ENCODE results near the gene IQCB1.
"Not testable (repeated sequence)": the region's sequence is repeated elsewhere in the genome, so short reads cannot be mapped to it uniquely, and the experiment has no call there.

DNA sequence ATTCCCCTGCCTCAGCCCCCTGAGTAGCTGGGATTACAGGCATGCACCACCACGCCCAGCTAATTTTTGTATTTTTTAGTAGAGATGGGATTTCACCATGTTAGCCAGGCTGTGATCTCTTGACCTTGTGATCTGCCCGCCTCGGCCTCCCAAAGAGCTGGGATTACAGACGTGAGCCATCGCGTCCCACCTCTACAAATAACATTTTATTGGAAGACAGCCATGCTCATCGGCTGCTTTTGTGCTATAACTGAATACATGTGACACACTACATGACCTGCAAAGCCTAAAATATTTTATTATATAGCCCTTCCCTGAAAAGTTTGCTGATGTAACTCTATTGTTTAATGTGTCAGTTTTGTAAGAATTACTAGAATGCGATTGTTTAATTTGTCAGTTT lies 52.1 kb downstream of the IQCB1 start:
- not testable (repeated sequence) for TF ChIP-seq ETV6 (conservative IDR thresholded peaks at IDR 0.05 in 1 of 2, IDR thresholded peaks at IDR 0.05 in 1 of 2; ENCODE audit: borderline replicate concordance in 1 of 2, low read depth in 1 of 2); CREM (IDR thresholded peaks at IDR 0.05; ENCODE audit: low read depth); ZNF274 (IDR thresholded peaks at IDR 0.05; ENCODE audit: insufficient read depth, insufficient read length); BCL11A (IDR thresholded peaks at IDR 0.05; ENCODE audit: low read depth, low read length); SUPT20H (IDR thresholded peaks at IDR 0.05; ENCODE audit: borderline replicate concordance, control insufficient read depth, low read depth, low read length); SMAD5 (IDR thresholded peaks at IDR 0.05; ENCODE audit: low read depth)
- TF ChIP-seq, protein P1, sequence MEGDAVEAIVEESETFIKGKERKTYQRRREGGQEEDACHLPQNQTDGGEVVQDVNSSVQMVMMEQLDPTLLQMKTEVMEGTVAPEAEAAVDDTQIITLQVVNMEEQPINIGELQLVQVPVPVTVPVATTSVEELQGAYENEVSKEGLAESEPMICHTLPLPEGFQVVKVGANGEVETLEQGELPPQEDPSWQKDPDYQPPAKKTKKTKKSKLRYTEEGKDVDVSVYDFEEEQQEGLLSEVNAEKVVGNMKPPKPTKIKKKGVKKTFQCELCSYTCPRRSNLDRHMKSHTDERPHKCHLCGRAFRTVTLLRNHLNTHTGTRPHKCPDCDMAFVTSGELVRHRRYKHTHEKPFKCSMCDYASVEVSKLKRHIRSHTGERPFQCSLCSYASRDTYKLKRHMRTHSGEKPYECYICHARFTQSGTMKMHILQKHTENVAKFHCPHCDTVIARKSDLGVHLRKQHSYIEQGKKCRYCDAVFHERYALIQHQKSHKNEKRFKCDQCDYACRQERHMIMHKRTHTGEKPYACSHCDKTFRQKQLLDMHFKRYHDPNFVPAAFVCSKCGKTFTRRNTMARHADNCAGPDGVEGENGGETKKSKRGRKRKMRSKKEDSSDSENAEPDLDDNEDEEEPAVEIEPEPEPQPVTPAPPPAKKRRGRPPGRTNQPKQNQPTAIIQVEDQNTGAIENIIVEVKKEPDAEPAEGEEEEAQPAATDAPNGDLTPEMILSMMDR (IDR thresholded peaks at IDR 0.05 in 2 of 3, conservative IDR thresholded peaks at IDR 0.05 in 1 of 3; ENCODE audit: control insufficient read depth in 2 of 3, extremely low read depth in 1 of 3, insufficient read depth in 1 of 3, low read depth in 3 of 3, low read length in 3 of 3): not testable (repeated sequence)
- TF ChIP-seq, protein P2, sequence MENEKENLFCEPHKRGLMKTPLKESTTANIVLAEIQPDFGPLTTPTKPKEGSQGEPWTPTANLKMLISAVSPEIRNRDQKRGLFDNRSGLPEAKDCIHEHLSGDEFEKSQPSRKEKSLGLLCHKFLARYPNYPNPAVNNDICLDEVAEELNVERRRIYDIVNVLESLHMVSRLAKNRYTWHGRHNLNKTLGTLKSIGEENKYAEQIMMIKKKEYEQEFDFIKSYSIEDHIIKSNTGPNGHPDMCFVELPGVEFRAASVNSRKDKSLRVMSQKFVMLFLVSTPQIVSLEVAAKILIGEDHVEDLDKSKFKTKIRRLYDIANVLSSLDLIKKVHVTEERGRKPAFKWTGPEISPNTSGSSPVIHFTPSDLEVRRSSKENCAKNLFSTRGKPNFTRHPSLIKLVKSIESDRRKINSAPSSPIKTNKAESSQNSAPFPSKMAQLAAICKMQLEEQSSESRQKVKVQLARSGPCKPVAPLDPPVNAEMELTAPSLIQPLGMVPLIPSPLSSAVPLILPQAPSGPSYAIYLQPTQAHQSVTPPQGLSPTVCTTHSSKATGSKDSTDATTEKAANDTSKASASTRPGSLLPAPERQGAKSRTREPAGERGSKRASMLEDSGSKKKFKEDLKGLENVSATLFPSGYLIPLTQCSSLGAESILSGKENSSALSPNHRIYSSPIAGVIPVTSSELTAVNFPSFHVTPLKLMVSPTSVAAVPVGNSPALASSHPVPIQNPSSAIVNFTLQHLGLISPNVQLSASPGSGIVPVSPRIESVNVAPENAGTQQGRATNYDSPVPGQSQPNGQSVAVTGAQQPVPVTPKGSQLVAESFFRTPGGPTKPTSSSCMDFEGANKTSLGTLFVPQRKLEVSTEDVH (IDR thresholded peaks at IDR 0.05; ENCODE audit: low read depth, partially characterized antibody): not testable (repeated sequence)
- TF ChIP-seq, protein P3, sequence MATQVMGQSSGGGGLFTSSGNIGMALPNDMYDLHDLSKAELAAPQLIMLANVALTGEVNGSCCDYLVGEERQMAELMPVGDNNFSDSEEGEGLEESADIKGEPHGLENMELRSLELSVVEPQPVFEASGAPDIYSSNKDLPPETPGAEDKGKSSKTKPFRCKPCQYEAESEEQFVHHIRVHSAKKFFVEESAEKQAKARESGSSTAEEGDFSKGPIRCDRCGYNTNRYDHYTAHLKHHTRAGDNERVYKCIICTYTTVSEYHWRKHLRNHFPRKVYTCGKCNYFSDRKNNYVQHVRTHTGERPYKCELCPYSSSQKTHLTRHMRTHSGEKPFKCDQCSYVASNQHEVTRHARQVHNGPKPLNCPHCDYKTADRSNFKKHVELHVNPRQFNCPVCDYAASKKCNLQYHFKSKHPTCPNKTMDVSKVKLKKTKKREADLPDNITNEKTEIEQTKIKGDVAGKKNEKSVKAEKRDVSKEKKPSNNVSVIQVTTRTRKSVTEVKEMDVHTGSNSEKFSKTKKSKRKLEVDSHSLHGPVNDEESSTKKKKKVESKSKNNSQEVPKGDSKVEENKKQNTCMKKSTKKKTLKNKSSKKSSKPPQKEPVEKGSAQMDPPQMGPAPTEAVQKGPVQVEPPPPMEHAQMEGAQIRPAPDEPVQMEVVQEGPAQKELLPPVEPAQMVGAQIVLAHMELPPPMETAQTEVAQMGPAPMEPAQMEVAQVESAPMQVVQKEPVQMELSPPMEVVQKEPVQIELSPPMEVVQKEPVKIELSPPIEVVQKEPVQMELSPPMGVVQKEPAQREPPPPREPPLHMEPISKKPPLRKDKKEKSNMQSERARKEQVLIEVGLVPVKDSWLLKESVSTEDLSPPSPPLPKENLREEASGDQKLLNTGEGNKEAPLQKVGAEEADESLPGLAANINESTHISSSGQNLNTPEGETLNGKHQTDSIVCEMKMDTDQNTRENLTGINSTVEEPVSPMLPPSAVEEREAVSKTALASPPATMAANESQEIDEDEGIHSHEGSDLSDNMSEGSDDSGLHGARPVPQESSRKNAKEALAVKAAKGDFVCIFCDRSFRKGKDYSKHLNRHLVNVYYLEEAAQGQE (IDR thresholded peaks at IDR 0.05; ENCODE audit: low read depth, low read length): not testable (repeated sequence)
- TF ChIP-seq, protein P4, sequence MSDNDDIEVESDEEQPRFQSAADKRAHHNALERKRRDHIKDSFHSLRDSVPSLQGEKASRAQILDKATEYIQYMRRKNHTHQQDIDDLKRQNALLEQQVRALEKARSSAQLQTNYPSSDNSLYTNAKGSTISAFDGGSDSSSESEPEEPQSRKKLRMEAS (IDR thresholded peaks at IDR 0.05; ENCODE audit: low read depth, low read length): not testable (repeated sequence)

Measured in GM12878 (cell line).